ENCODE data around the gene MORN1. TPM values are rescaled to one million over a fixed set of nuclear protein-coding genes. Genes with fewer than 3 reads are reported as not detected.
A peak's percentile ranks its signal among the peaks of the same experiment; 100 is the strongest.

Gene MORN1
- total and polyA plus RNA-seq, 8 donors = 2.6 to 18.1 (median 5.7) TPM

GRCh38 chr1:2317230-2318065, 73.9 kb downstream of the MORN1 start:
- H3K4me1 ChIP-seq = peaks cover 44 to 69% (median 64%) of the 10 kb centered on the region in 4 donors
- intact Hi-C loops (cut with DNase I; ENCODE audit: low total_unique reads) = no loop called here
- no peaks in the 10 kb centered on the region for H3K36me3 ChIP-seq
- WGBS, 5 donors = 85 to 91% (median 88%) methylated on average over 17 to 32 of the region's 32 CpGs
- H3K27me3 ChIP-seq = peaks cover 0 to 23% (median 13%) of the 10 kb centered on the region in 3 donors
- H3K27ac ChIP-seq = peak overlapping the region in 3 of 5 donors; percentile 81 to 95 (median 91)
- no peak overlapping the region for H3K4me3 ChIP-seq
- no peak for TF ChIP-seq EP300 (IDR thresholded peaks at IDR 0.05)
- TF ChIP-seq CTCF (IDR thresholded peaks at IDR 0.05) = no peak
- no peak for TF ChIP-seq POLR2AphosphoS5 (IDR thresholded peaks at IDR 0.05)
- no peak for TF ChIP-seq POLR2A (IDR thresholded peaks at IDR 0.05)
- DNase-seq = no peak
- H3K9me3 ChIP-seq = no peaks in the 10 kb centered on the region

DNA sequence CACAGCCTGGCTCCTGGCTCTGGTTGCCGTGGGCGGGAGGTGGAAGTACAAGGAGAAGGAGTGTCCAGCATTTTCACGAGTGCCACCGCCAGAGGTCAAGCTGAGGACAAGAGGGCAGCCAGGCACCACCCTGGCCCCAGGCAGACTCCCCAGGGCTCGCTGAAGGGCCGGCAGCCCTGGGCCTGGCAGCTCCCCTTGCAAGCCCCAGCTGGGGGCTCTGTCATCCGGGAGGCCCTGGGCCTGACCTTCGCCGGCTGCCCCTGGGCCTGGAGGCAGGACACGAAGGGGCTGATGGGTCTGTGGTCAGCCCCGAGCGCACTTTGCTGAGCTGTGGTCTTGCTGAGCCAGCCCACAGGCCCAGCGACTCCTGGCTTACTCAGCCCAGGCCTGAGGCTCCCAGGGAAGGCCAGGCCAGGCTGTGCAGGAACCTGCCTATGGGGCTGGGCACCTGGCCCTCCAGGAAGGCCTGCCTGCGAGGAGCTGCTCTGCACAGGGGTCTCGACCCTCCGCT, 74.8 kb downstream of the MORN1 start:
- Histone ChIP-seq H3K9me3 (no peaks in the 10 kb centered on the region), H3K27ac (peak overlapping the region in 4 of 5 donors; percentile 81 to 95 (median 92)), H3K27me3 (peaks cover 0 to 14% (median 3%) of the 10 kb centered on the region in 3 donors), H3K4me3 (no peak overlapping the region), H3K36me3 (no peaks in the 10 kb centered on the region), H3K4me1 (peaks cover 44 to 69% (median 64%) of the 10 kb centered on the region in 4 donors)
- intact Hi-C loops (cut with DNase I; ENCODE audit: low total_unique reads) = no loop called here
- no peak for DNase-seq
- TF ChIP-seq POLR2AphosphoS5 (IDR thresholded peaks at IDR 0.05) = no peak
- no peak for TF ChIP-seq CTCF (IDR thresholded peaks at IDR 0.05)
- TF ChIP-seq POLR2A (IDR thresholded peaks at IDR 0.05) = no peak
- TF ChIP-seq EP300 (IDR thresholded peaks at IDR 0.05) = no peak
- WGBS, 5 donors = 67 to 80% (median 75%) methylated on average over 9 to 16 of the region's 16 CpGs

DNA sequence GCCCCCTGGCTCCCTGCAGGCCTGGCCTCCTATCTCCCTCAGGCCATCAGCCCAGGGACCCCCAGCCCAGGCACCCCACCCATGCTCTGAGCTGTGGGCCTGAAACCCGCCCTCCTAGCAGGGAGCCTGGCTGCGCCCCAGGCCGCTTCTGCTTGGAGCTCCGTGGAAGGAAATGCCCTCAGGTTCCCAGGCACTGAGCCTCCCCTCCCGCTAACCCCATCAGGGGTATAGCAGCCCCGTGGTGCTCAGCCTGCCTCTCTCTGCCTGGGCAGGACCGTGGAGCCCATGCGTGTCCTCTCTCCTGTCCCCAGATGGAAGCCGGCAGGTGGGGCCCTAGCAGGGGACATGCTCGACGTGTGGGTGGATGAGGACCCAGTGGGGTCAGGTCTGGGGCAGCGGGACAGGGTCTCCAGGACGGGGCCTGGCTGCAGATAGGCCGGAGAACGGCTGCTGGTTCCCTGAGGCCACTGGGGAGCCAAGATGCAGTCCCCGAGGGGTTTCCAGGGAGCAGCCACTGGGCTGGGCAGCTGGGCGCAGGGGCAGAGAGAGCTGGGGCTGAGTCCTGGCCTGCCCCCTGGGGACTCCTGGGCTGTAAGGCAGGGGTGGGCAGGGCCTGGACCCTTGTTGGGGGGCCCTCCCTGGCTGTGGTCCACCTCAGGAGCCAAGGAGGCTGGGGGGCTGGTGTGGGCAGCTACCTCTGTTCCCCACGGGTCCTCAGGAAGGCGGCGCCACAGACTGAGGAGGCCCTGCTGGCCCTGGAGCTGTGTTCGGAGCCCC, 75.5 kb downstream of the MORN1 start:
- H3K36me3 ChIP-seq = no peaks in the 10 kb centered on the region
- TF ChIP-seq POLR2A (IDR thresholded peaks at IDR 0.05) (no peak), EP300 (IDR thresholded peaks at IDR 0.05) (no peak), CTCF (IDR thresholded peaks at IDR 0.05) (no peak), POLR2AphosphoS5 (IDR thresholded peaks at IDR 0.05) (no peak)
- intact Hi-C loops (cut with DNase I; ENCODE audit: low total_unique reads) = no loop called here
- H3K27me3 ChIP-seq = peaks cover 0 to 12% (median 0%) of the 10 kb centered on the region in 3 donors
- H3K27ac ChIP-seq = peak overlapping the region; percentile 41 to 95 (median 91)
- H3K9me3 ChIP-seq = no peaks in the 10 kb centered on the region
- H3K4me3 ChIP-seq = peak overlapping the region in 2 of 4 donors; percentile 59 to 62
- 63 to 77% (median 73%) methylated on average over 15 to 21 of the region's 21 CpGs for WGBS, 5 donors
- H3K4me1 ChIP-seq = peaks cover 44 to 69% (median 64%) of the 10 kb centered on the region in 4 donors
- peak in 1 of 2 donors; percentile 54 for DNase-seq
